NOMO-1 treated with dmso at 0.1 percent for 144 hours (cell line): ENCODE data around the gene CFAP61.
A peak's percentile ranks its signal among the peaks of the same experiment; 100 is the strongest.

Experiments
- DNase-seq: peaks from one replicate; lab custom pipeline; 2025; ENCODE audit not compliant: unreplicated experiment; lab: John Stamatoyannopoulos, UW

The CFAP61 gene

GRCh38 chr20:20167698-20168097, 115.4 kb downstream of the CFAP61 start:
- no peak for DNase-seq

- no peak for DNase-seq
Measured at GRCh38 chr20:20173254-20173653, 120.9 kb downstream of the CFAP61 start.

- no peak for DNase-seq
Measured at GRCh38 chr20:20174089-20174835, 121.9 kb downstream of the CFAP61 start.

GRCh38 chr20:20181322-20181721, 129.0 kb downstream of the CFAP61 start:
- no peak for DNase-seq

- no peak for DNase-seq
Measured at GRCh38 chr20:20184149-20184548, 131.8 kb downstream of the CFAP61 start.

GRCh38 chr20:20184706-20185105, 132.4 kb downstream of the CFAP61 start:
- no peak for DNase-seq

GRCh38 chr20:20188647-20189046, 136.3 kb downstream of the CFAP61 start:
- DNase-seq = no peak

GRCh38 chr20:20192366-20192765, 140.0 kb downstream of the CFAP61 start:
- DNase-seq = no peak

- DNase-seq = no peak
Measured at GRCh38 chr20:20195021-20195705, 142.8 kb downstream of the CFAP61 start.

- no peak for DNase-seq
Measured at GRCh38 chr20:20196610-20197009, 144.3 kb downstream of the CFAP61 start.

- no peak for DNase-seq
Measured at GRCh38 chr20:20198011-20198410, 145.7 kb downstream of the CFAP61 start.

GRCh38 chr20:20199361-20200160, 147.2 kb downstream of the CFAP61 start:
- no peak for DNase-seq

- peak; percentile 32 for DNase-seq
Measured at GRCh38 chr20:20201124-20201523, 148.8 kb downstream of the CFAP61 start.

GRCh38 chr20:20201639-20202038, 149.3 kb downstream of the CFAP61 start:
- no peak for DNase-seq

- no peak for DNase-seq
Measured at GRCh38 chr20:20202768-20203167, 150.4 kb downstream of the CFAP61 start.

- DNase-seq = no peak
Measured at GRCh38 chr20:20203784-20204183, 151.5 kb downstream of the CFAP61 start.

- DNase-seq = no peak
Measured at GRCh38 chr20:20204256-20204655, 151.9 kb downstream of the CFAP61 start.

GRCh38 chr20:20205141-20205861, 153.0 kb downstream of the CFAP61 start:
- DNase-seq = no peak

- DNase-seq = no peak
Measured at GRCh38 chr20:20205862-20206236, 153.5 kb downstream of the CFAP61 start.

GRCh38 chr20:20206788-20207187, 154.5 kb downstream of the CFAP61 start:
- DNase-seq = no peak

- DNase-seq = no peak
Measured at GRCh38 chr20:20207291-20207690, 155.0 kb downstream of the CFAP61 start.
